ENCODE measurements around the gene LZTS3.

Gene LZTS3

GRCh38 chr20:3166913-3167342 lies 6.4 kb downstream of the LZTS3 start:
- DNase-seq = no peak

- DNase-seq = peak; percentile 47
These were observed 6.9 kb downstream of the LZTS3 start for GRCh38 chr20:3166338-3166912.

- peak; percentile 98 for DNase-seq
These were observed 7.6 kb downstream of the LZTS3 start for GRCh38 chr20:3165473-3166337.

- DNase-seq = peak; percentile 91
These were observed 8.5 kb downstream of the LZTS3 start for GRCh38 chr20:3164763-3165410.

GRCh38 chr20:3164043-3164762 lies 9.1 kb downstream of the LZTS3 start:
- peak; percentile 73 for DNase-seq

- peak; percentile 86 for DNase-seq
These were observed 10.0 kb downstream of the LZTS3 start for GRCh38 chr20:3163099-3164042.

GRCh38 chr20:3162080-3162611 lies 11.2 kb downstream of the LZTS3 start:
- peak; percentile 85 for DNase-seq

GRCh38 chr20:3161316-3162079 lies 11.9 kb downstream of the LZTS3 start:
- DNase-seq = peak; percentile 48

GRCh38 chr20:3160418-3160817 lies 12.9 kb downstream of the LZTS3 start:
- DNase-seq = no peak

- peak; percentile 48 for DNase-seq
These were observed 14.3 kb downstream of the LZTS3 start for GRCh38 chr20:3158968-3159431.

GRCh38 chr20:3157817-3158216 lies 15.5 kb downstream of the LZTS3 start:
- no peak for DNase-seq

GRCh38 chr20:3156811-3157619 lies 16.3 kb downstream of the LZTS3 start:
- no peak for DNase-seq

- DNase-seq = peak; percentile 9
These were observed 21.2 kb downstream of the LZTS3 start for GRCh38 chr20:3152057-3152644.

- no peak for DNase-seq
These were observed 22.4 kb downstream of the LZTS3 start for GRCh38 chr20:3150908-3151307.

- DNase-seq = no peak
These were observed 26.5 kb downstream of the LZTS3 start for GRCh38 chr20:3146732-3147341.

GRCh38 chr20:3141757-3142156 lies 31.6 kb downstream of the LZTS3 start:
- DNase-seq = no peak

GRCh38 chr20:3137492-3137891 lies 35.9 kb downstream of the LZTS3 start:
- DNase-seq = no peak

GRCh38 chr20:3135507-3136070 lies 37.8 kb downstream of the LZTS3 start:
- no peak for DNase-seq

GRCh38 chr20:3134151-3134550 lies 39.2 kb downstream of the LZTS3 start:
- no peak for DNase-seq

All from DMS53 (cell line).